RWPE2 (cell line): ENCODE measurements around the gene SERPINE3.

ENCODE experiments used
- ATAC-seq: fragments of 200-7000 bp; cut with Tn5 transposase; 3 replicates; pipeline ENCODE4 v1.9.1; 2021; ENCODE audit warnings: low read depth
- DNase-seq: peaks from one replicate; pipeline ENCODE4 v3.0.0-alpha.2; 2020; ENCODE audit warnings: low spot score
- H3K27ac ChIP-seq: fragments of 450-650 bp; 2 replicates; pipeline ENCODE4 v1.5.1; 2017; ENCODE audit warnings: mild to moderate bottlenecking; ENCODE audit not compliant: poor library complexity, severe bottlenecking
- H3K27me3 ChIP-seq: fragments of 250-450 bp; sonication (Bioruptor Pico); 2 replicates; pipeline ENCODE4 v1.5.1; 2021; ENCODE audit warnings: mild to moderate bottlenecking, moderate library complexity; ENCODE audit not compliant: insufficient read depth, poor library complexity, severe bottlenecking
- H3K36me3 ChIP-seq: fragments of 250-450 bp; sonication (Bioruptor Pico); 2 replicates; pipeline ENCODE4 v1.5.1; 2020; ENCODE audit warnings: low read depth, mild to moderate bottlenecking, moderate library complexity
- H3K4me1 ChIP-seq: fragments of 250-450 bp; sonication (Bioruptor Pico); 2 replicates; pipeline ENCODE4 v1.5.1; 2021; ENCODE audit warnings: mild to moderate bottlenecking, moderate library complexity; ENCODE audit not compliant: insufficient read depth, poor library complexity, severe bottlenecking
- H3K4me3 ChIP-seq: fragments of 250-450 bp; sonication (Bioruptor Pico); 2 replicates; pipeline ENCODE4 v1.5.1; 2021; ENCODE audit warnings: mild to moderate bottlenecking, moderate library complexity; ENCODE audit not compliant: severe bottlenecking
- H3K9me3 ChIP-seq: fragments of 250-450 bp; sonication (Bioruptor Pico); 2 replicates; pipeline ENCODE4 v1.5.1; 2021; ENCODE audit warnings: mild to moderate bottlenecking, moderate library complexity; ENCODE audit not compliant: severe bottlenecking
- CTCF ChIP-seq: fragments of 450-650 bp; IDR thresholded peaks from one replicate; pipeline ENCODE4 v1.5.1; 2017; ENCODE audit warnings: mild to moderate bottlenecking, moderate library complexity; ENCODE audit not compliant: poor library complexity, severe bottlenecking

The SERPINE3 gene

GRCh38 chr13:51311957-51312520 is 27.5 kb upstream of the SERPINE3 start:
- no peaks in the 10 kb centered on the region for H3K27me3 ChIP-seq
- ATAC-seq = no peak
- H3K9me3 ChIP-seq = no peaks in the 10 kb centered on the region
- H3K27ac ChIP-seq = no peak overlapping the region
- H3K4me3 ChIP-seq = no peak overlapping the region
- TF ChIP-seq CTCF = no peak
- H3K36me3 ChIP-seq = no peaks in the 10 kb centered on the region
- no peaks in the 10 kb centered on the region for H3K4me1 ChIP-seq
- DNase-seq = no peak

- no peak for ATAC-seq
- Histone ChIP-seq H3K27ac (no peak overlapping the region), H3K27me3 (no peaks in the 10 kb centered on the region), H3K9me3 (no peaks in the 10 kb centered on the region), H3K4me1 (no peaks in the 10 kb centered on the region), H3K36me3 (no peaks in the 10 kb centered on the region), H3K4me3 (no peak overlapping the region)
- DNase-seq = no peak
- no peak for TF ChIP-seq CTCF
Measured at GRCh38 chr13:51313619-51314018, 25.9 kb upstream of the SERPINE3 start.

GRCh38 chr13:51317262-51317661 is 22.2 kb upstream of the SERPINE3 start:
- H3K36me3 ChIP-seq = no peaks in the 10 kb centered on the region
- no peak overlapping the region for H3K27ac ChIP-seq
- no peak for TF ChIP-seq CTCF
- H3K27me3 ChIP-seq = no peaks in the 10 kb centered on the region
- ATAC-seq = no peak
- H3K4me3 ChIP-seq = no peak overlapping the region
- H3K9me3 ChIP-seq = no peaks in the 10 kb centered on the region
- no peaks in the 10 kb centered on the region for H3K4me1 ChIP-seq
- DNase-seq = no peak

- H3K36me3 ChIP-seq = no peaks in the 10 kb centered on the region
- H3K9me3 ChIP-seq = no peaks in the 10 kb centered on the region
- TF ChIP-seq CTCF = no peak
- H3K4me3 ChIP-seq = no peak overlapping the region
- no peak for ATAC-seq
- H3K27ac ChIP-seq = no peak overlapping the region
- no peaks in the 10 kb centered on the region for H3K27me3 ChIP-seq
- no peak for DNase-seq
- H3K4me1 ChIP-seq = no peaks in the 10 kb centered on the region
Measured at GRCh38 chr13:51318015-51318414, 21.5 kb upstream of the SERPINE3 start.

GRCh38 chr13:51318876-51319275 is 20.6 kb upstream of the SERPINE3 start:
- no peaks in the 10 kb centered on the region for H3K27me3 ChIP-seq
- no peak overlapping the region for H3K4me3 ChIP-seq
- ATAC-seq (no peak), DNase-seq (no peak)
- no peaks in the 10 kb centered on the region for H3K4me1 ChIP-seq
- H3K9me3 ChIP-seq = no peaks in the 10 kb centered on the region
- no peaks in the 10 kb centered on the region for H3K36me3 ChIP-seq
- no peak for TF ChIP-seq CTCF
- no peak overlapping the region for H3K27ac ChIP-seq
